Colonic mucosa (tissue), 4 donors: ENCODE results near the gene RAB39A. TPM values are rescaled to one million over a fixed set of nuclear protein-coding genes. Genes with fewer than 3 reads are reported as not detected.

Experiments
- DNase-seq: peaks from one replicate; pipeline ENCODE4 v3.0.0-alpha.2; 2020
- H3K27ac ChIP-seq: fragments of 200-600 bp; one replicate; pipeline ENCODE4 v1.8.0; 2021
- H3K27me3 ChIP-seq: fragments of 200-600 bp; one replicate; pipeline ENCODE4 v1.8.0; 2021
- H3K36me3 ChIP-seq: fragments of 200-600 bp; one replicate; pipeline ENCODE4 v1.8.0; 2021
- H3K4me1 ChIP-seq: fragments of 200-600 bp; one replicate; pipeline ENCODE4 v1.8.0; 2021; ENCODE audit warnings: mild to moderate bottlenecking
- H3K4me3 ChIP-seq: fragments of 200-600 bp; one replicate; pipeline ENCODE4 v1.8.0; 2021
- H3K9ac ChIP-seq, 2 donors: one replicate each; pipeline ENCODE4 v1.7.0; 2013; ENCODE audit warnings: control low read depth in 2 of 2, low read depth in 2 of 2, low read length in 2 of 2
- H3K9me3 ChIP-seq: fragments of 200-600 bp; one replicate; pipeline ENCODE4 v1.8.0; 2021
- CTCF ChIP-seq: fragments of 200-600 bp; IDR thresholded peaks from one replicate; pipeline ENCODE4 v1.8.0; 2022; ENCODE audit warnings: antibody characterized with exemption, mild to moderate bottlenecking
- intact Hi-C: fragments of 100-400 bp; cut with DNase I; formaldehyde crosslinking; loops from one replicate; pipeline ENCODE4 v1.14.1; 2022
- total RNA-seq, 2 donors: library from RNA; stranded (reverse); fragmentation: NEBNext Ultra II Directional in 1 of 2; extraction: Animal tissue kit (Norgen Biotek cat#: 25700) in 1 of 2; gene quantifications; one replicate each; pipeline ENCODE4 v1.2.1, GENCODE V29; 2021
- donor health status: healthy.
- donor health status: DM: no; HTN: no; CAD: no.
- donor health status: DM: no; HTN: no; CAD: no.

The RAB39A gene
- total RNA-seq, 2 donors from 2014 or later = 0.77 to 1.2 TPM

GRCh38 chr11:108002476-108002875 lies 74.2 kb downstream of the RAB39A start:
- H3K27me3 ChIP-seq = no peaks in the 10 kb centered on the region
- no peak for TF ChIP-seq CTCF

GRCh38 chr11:108003623-108004022 lies 75.4 kb downstream of the RAB39A start:
- H3K27me3 ChIP-seq = no peaks in the 10 kb centered on the region
- no peaks in the 10 kb centered on the region for H3K36me3 ChIP-seq
- no peak for TF ChIP-seq CTCF
- H3K27ac ChIP-seq = no peak overlapping the region
- H3K9ac ChIP-seq = no peak overlapping the region
- H3K4me3 ChIP-seq = no peak overlapping the region
- H3K4me1 ChIP-seq = no peaks in the 10 kb centered on the region
- no peak for DNase-seq
- intact Hi-C loops = no loop called here
- no peaks in the 10 kb centered on the region for H3K9me3 ChIP-seq

More at GRCh38 chr11:108002476-108002875, 74.2 kb downstream of the RAB39A start:
- no peak overlapping the region for H3K27ac ChIP-seq
- no peaks in the 10 kb centered on the region for H3K9me3 ChIP-seq
- H3K4me1 ChIP-seq = no peaks in the 10 kb centered on the region
- H3K4me3 ChIP-seq = no peak overlapping the region
- intact Hi-C loops = no loop called here
- no peak overlapping the region for H3K9ac ChIP-seq
- DNase-seq = no peak
- no peaks in the 10 kb centered on the region for H3K36me3 ChIP-seq

- intact Hi-C loops = no loop called here
- H3K27me3 ChIP-seq = no peaks in the 10 kb centered on the region
- H3K9me3 ChIP-seq = no peaks in the 10 kb centered on the region
- H3K27ac ChIP-seq = no peak overlapping the region
- DNase-seq = no peak
- no peaks in the 10 kb centered on the region for H3K36me3 ChIP-seq
- no peak overlapping the region for H3K9ac ChIP-seq
- H3K4me3 ChIP-seq = no peak overlapping the region
- peaks cover 3% of the 10 kb centered on the region for H3K4me1 ChIP-seq
- TF ChIP-seq CTCF = no peak
Measured at GRCh38 chr11:108007819-108008218, 79.6 kb downstream of the RAB39A start.

- peak; percentile 89 for TF ChIP-seq CTCF
- Histone ChIP-seq H3K4me3 (peak within 1 kb of the TSS; percentile 90), H3K27ac (peak within 1 kb of the TSS; percentile 86), H3K27me3 (no peaks in the 10 kb centered on the region), H3K9ac (peak within 1 kb of the TSS; percentile 81 to 99), H3K4me1 (peaks cover 3% of the 10 kb centered on the region), H3K36me3 (no peaks in the 10 kb centered on the region), H3K9me3 (no peaks in the 10 kb centered on the region)
- DNase-seq = peak; percentile 92
- intact Hi-C loops = no loop called here
Measured at GRCh38 chr11:108008656-108009496, 80.6 kb downstream of the RAB39A start, which contains the start of gene CUL5. Gene CUL5, plus strand, starts transcription at chr11:108008898. Its CDS starts 451 bp downstream, at chr11:108009349.

GRCh38 chr11:108009497-108010370 lies 81.5 kb downstream of the RAB39A start:
- no peak for TF ChIP-seq CTCF
- H3K36me3 ChIP-seq = no peaks in the 10 kb centered on the region
- H3K9me3 ChIP-seq = no peaks in the 10 kb centered on the region
- H3K4me1 ChIP-seq = peaks cover 3% of the 10 kb centered on the region
- no peaks in the 10 kb centered on the region for H3K27me3 ChIP-seq
- H3K27ac ChIP-seq = peak overlapping the region; percentile 86
- intact Hi-C loops = loop anchor here (10.0 kb wide), 2 partner anchors 215 to 655 kb away; partner anchors contain the start of genes ATM, DDX10 and NPAT
- peak overlapping the region; percentile 81 to 99 for H3K9ac ChIP-seq
- peak overlapping the region; percentile 90 for H3K4me3 ChIP-seq
- peak; percentile 30 for DNase-seq
